ENCODE data around the gene TMA7. TPM values are rescaled to one million over a fixed set of nuclear protein-coding genes. Genes with fewer than 3 reads are reported as not detected.

The TMA7 gene
- total RNA-seq, 4 donors from 2014 or later: 272 to 488 (median 350) TPM

DNA sequence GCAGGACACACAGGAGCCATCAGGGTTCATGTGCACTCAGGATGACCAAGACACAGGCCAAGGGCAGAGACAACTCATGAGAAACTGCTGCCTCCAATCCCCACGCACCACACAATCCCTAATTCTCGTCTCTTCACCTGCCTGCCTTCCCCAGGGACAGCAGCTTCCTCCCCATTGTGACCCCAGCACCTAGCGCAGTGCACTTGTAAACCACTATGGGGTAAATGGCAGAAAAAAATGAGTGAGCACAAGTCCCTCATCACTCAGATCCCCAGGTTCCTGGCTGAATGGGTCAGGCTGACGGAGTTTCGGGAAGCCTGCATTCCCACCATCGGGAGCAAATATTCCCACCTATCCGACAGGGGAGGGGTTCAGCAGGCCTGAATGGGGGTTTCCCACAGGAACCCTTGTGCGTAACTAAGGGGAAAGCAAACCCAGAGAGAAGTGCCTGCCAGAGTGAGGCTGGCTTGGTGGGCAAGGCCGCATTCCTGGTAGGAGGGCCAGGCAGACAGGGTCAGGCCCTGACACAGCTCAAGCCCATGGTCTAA, 28.9 kb upstream of the TMA7 start:
- TF ChIP-seq, protein P1, sequence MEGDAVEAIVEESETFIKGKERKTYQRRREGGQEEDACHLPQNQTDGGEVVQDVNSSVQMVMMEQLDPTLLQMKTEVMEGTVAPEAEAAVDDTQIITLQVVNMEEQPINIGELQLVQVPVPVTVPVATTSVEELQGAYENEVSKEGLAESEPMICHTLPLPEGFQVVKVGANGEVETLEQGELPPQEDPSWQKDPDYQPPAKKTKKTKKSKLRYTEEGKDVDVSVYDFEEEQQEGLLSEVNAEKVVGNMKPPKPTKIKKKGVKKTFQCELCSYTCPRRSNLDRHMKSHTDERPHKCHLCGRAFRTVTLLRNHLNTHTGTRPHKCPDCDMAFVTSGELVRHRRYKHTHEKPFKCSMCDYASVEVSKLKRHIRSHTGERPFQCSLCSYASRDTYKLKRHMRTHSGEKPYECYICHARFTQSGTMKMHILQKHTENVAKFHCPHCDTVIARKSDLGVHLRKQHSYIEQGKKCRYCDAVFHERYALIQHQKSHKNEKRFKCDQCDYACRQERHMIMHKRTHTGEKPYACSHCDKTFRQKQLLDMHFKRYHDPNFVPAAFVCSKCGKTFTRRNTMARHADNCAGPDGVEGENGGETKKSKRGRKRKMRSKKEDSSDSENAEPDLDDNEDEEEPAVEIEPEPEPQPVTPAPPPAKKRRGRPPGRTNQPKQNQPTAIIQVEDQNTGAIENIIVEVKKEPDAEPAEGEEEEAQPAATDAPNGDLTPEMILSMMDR (IDR thresholded peaks at IDR 0.05; ENCODE audit: low read depth): no peak

DNA sequence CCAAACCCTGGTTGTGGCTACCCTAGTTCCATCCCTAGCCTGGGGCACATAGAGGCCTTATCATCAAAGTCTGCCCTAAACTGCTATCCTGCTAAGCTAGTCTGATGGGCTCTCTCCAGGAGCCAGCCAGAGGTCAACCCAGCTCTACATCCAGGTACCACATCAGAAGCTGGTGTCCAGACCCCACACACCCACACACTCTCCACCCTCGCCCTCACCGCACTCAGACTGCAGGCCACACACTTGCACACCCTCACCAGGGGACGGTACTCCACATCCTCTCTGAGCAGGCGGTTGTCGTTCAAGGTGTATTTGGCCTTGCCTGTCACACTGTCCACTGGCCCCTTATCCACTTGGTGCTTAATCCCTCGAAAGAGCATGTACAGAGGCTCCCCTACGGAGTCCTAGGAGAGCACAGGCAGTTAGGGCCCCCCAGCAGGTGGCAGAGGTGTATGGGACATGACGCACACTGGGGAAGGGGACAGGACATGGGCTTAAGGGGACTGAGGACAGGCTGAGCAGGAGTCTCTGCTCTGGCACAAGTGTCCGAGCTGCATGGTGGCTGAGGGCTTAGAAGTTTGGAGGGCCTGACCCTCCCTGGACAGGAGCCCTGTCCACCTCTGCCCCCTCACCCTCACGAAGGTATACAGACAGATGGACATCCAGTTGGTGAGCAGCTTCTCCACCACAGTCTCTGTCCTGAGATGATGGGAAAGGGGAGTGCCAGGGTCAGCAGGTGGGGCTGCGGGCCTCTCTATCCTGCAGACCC, 28.3 kb upstream of the TMA7 start:
- TF ChIP-seq, protein P1 (IDR thresholded peaks at IDR 0.05; ENCODE audit: low read depth): no peak

DNA sequence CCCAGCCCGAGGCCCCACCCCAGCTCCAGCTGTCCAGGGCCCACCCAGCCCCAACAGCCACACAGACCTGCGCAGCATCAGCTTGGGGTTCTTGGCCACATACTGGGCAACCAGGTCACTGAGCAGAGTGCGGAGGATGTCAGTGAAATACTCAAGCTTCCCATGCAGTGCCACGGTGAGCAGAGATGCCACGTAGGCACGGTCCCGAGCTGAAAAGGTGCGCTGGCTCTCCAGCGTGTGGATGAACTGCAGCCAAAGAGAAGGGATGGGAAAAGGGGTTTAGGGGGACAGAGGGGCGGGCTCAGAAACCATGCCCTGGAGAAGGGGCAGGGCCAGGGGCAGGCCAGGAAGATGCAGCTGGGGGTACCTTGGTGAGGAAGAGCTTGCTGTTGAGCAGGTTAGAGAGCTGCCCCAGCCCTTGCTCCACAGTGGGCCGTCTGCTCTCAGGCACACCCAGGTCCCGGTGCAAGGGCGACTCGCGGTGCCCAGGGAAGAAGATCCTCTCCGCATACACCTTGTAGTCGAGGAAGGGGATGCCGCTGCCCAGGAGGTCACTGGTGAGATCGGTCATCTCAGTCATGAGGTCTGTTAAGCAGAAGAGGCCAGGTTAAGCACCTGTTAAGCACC, 27.6 kb upstream of the TMA7 start:
- TF ChIP-seq, protein P1 (IDR thresholded peaks at IDR 0.05; ENCODE audit: low read depth): no peak

DNA sequence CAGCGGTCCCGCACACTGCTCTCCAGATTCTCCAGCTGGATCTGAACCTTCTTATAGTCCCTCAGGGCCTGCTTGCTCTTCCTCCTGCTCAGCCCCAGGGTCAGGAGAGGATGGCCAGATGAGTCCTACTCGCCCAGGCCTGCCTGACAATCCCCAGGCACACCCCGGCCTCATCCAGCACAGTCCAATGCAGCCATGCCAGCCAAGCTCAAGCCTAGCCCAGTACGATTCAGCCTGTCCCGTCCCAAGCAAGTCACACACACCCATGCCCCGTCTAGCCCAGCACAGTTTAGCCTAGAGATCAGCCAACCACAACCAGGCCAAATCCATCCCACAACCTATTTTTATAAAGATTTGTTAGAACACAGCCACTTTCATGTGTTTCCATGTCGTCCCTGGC, 27.0 kb upstream of the TMA7 start:
- TF ChIP-seq, protein P1 (IDR thresholded peaks at IDR 0.05; ENCODE audit: low read depth): no peak

DNA sequence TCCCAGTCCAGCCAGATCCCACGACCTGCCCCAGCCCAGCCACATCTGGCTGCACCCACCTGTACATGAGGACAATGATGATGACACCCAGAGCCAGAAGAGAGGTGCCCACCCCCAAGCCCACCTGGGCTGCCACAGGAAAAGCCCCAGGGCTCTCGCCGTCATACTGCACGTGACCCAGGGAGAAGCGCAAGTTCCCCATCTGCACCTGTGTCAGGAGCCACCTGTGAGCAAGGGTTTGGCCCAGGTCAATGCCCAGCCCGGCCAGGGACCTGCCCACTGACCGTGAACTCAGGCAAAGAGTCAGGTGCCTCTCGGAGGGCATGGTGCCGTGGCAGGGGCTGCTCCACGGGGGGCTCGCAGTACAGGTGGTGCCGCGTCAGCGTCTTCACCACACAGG, 26.4 kb upstream of the TMA7 start:
- TF ChIP-seq, protein P1 (IDR thresholded peaks at IDR 0.05; ENCODE audit: low read depth): no peak

DNA sequence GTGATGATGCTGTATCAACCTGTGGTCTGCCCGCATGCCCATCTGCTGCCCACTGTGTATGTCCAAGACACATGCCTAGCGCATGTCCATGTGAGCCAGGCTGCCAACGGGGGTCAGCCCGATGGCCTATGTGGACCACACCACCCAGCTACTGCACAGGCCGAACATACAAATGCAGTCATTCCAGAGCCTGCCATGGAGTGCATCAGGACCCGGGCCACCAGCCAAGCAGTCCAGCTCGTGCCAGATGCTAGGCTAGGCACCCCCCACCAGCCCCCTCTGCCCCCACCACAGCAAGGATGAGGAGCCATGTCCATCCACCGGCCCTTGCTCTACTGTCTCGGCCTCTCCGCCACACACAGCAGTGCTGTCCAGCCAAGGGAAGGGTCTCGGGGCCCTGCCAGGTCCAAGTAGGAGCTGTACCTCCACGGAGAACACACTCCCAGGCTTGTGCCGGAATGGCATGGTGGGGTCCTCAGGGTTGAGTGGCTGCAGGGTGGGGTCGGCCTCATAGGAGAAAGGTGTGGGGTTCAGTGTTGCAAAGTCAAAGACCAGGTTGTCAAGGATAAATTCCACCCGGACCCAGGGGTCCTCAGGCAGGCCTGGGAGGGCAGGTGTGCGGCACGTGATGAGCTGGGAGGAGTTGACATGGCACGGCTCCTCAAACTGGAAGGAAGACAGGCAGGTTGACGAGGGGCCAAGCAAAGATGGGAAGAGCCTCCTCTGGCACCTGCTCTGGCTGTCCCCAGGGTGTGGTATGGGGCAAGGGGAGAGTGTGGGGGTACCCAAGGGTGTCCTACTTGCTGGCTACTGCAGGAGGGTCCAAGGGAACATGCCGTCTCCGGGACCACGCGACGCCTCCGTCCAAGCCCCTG, 25.4 kb upstream of the TMA7 start:
- TF ChIP-seq, protein P1 (IDR thresholded peaks at IDR 0.05; ENCODE audit: low read depth): no peak

All from subcutaneous adipose tissue (tissue), 4 donors.